ENCODE measurements around the gene KCTD18.

Gene KCTD18

DNA sequence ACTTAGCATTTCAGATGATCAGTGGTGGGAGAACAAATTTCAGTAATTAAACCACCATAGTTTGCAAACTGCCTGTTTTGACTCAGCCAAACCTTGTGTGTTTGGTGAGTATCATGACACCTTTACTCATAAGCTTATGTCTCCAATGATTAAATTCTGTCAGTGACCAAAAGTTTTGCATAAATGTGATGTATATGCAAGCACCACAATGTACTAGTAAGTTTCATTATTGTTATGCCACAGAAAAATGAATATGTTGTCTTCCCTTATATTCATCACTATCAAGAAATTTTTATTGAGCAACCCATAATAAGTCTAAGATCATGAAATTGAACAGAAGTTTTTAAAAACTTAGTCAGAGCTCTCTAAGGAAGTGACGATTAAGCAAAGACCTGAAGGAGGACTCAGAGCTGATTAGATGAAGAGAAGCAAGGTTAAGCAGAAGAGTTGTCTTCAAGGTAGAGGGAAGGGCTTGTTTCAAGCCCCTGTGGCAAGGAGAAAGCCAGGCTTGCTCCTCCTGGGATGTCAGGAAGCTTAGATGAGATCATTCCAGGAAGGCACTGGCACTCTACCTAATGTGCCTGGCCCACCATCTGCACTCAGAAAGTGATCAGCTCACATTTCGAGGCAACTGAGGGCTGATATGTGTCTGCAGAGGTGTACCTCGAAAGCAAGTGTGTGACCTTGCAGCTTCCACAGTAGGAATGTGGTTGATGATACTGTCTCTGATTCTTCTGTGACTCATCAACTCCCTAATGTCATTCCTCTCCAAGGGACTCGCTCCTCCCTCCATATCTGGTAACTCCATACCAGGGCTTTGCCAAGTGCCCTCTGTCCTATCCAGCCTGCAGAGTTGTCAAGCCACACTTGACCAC, 54.7 kb downstream of the KCTD18 start:
- DNase-seq (ENCODE audit: low read depth in 2 of 2), result no peak

DNA sequence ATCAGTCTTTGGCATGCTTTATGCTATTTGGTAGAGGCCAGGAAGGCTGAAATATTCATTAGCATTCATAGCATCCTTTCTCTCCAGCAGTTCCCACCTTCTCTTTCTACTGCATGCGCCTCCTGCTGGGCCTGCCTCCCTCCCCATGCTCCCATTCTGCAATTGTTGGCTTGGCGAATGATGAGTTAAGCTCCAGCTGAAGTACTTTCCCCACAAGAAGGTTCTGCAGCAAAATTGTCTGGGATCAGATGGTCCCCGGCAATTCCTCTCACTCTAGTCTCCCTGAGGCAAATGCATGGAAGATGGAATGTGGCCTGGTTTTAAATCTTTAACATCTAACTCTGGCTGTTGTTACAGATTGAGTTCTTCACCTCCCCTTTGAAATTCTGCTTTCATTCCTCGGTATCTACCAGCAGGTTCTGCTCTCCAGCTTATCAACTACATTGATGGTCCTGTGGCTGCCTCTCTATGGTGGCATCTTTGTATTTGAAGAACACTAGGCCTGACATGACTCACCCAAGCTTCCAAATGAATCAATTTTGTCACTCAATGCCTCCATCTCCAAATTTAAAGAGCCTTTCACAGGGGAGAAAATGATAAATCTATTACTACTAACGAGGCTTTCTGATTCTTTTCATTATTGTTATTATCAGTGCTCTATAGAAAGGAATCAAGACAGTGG, 55.9 kb downstream of the KCTD18 start:
- DNase-seq (ENCODE audit: low read depth in 2 of 2), result no peak

DNA sequence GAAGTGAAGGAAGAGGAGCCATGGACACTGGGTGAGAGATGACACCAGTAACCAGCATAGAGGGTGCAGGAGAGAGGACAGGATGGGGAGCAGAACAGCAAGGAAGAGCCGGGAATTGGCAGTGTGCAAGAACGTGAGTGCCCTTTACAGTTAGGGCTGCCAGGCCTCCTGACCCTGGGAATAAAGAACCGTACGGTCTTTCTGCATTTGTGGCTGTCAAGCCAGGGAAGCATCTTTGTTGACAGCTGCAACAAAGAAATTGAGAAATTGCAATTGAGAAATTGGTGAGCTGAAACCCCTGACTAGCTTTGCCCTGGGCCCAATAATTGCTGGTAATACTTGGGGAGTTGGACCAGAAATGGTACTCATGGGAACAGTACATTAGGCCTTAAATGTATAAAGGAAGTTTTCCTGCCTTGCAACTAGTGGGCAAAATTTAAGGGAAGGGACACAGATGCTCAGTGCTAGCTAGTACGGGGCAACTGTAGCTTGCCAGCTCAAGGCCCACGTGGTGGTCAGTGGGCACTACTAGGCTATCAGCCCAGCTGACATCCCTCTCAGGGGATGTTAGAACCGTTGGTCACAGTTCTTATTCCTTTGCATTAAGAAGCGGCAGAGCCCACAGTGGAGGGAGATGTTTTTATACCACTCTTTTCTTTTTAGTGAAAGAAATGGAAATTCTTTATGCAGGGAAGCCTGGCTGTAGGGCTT, 56.6 kb downstream of the KCTD18 start:
- DNase-seq (ENCODE audit: low read depth in 2 of 2), result no peak

DNA sequence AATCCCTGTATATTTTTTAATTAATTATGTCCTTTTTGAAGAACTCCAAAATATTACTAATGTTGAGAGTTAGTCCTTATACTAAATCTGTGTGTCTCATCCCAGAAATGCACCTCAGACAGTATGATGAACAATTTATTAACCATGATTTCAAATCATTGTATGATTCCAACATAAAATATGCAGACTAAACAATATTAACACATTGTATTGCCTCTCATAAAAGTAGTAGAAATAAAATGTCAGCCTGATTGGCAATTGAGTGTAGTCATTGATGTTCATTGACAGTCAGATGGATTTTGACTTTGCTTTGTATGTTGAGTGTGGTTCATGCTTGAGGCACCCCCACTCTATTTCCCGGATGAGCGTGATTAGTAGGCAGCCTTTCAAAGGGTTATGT, 57.5 kb downstream of the KCTD18 start:
- DNase-seq (ENCODE audit: low read depth in 2 of 2), result no peak

DNA sequence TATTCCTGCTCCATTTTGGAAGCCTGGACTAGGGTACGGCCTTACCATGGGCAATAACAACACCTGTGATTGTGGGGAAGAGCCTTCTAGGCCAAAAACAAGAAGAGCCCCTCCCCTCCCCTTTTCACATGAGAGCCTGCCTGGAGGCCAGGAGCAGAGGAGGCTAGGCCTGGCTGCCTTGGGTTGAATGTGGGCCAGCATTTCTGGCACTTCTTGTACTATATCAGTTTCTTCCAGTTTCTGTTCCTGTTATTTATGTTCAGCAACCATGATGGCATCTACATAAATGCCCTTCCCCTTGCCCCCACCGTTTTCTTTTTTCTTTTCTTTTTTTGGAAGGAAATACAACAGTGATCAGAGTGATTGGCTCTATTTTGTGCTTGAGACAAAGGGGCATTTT, 58.4 kb downstream of the KCTD18 start:
- DNase-seq (ENCODE audit: low read depth in 2 of 2), result no peak

DNA sequence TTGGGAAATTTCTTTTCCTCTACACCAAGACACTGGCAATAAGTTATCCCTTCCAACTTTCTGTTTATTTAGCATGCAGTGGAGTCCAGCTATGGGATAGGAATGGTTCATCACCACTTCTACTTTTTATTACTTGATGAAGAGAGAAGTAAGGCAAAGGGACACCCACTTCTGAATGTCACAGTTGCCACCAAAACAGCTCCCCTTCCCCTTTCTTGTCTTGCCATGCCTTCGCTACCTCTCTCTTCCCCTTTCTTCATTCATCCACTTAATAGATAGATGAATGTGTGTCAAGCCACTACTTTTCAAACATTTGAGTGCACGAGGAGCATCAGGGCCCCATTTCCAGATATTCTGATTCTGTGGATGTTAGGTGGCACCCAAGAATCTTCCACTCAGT, 59.6 kb downstream of the KCTD18 start:
- DNase-seq (ENCODE audit: low read depth in 2 of 2), result no peak

DNA sequence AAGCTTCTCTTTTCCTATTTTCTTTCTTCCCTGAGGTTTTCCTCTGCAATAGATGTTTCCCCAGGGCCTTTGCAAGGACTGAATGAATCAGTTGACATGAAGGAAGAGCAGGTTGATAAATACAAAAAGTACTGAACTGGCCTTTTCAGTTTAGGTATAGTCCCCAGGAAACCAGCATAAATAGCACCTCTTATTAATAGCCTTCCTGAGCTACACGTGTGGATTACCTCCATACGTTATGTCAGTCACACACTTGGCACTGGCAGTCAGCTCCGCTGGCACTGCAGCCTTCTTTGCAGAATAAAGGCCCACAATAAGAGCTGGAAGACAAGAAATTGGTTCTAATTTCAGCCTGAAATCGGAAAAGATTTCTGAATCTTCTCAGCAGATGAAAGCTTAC, 60.7 kb downstream of the KCTD18 start:
- no peak for DNase-seq (ENCODE audit: low read depth in 2 of 2)

DNA sequence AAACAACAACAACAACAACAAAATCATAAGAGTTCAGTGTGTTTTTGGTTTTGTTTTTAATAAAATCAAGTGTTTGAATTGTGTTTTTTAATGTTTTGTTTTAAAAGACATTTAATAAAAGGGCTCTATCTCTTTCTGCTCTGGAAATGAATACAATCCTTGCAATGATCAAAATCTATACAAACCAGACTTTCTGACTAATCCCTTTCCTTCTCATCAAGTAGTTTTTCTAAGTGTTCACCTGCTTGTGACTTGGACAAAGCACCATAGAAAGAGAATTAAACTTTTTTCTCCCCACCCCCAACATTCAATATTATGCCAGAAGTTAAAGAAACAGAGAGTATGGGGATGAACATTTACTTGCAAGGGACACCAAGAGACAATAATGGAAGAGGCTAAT, 61.4 kb downstream of the KCTD18 start:
- no peak for DNase-seq (ENCODE audit: low read depth in 2 of 2)

DNA sequence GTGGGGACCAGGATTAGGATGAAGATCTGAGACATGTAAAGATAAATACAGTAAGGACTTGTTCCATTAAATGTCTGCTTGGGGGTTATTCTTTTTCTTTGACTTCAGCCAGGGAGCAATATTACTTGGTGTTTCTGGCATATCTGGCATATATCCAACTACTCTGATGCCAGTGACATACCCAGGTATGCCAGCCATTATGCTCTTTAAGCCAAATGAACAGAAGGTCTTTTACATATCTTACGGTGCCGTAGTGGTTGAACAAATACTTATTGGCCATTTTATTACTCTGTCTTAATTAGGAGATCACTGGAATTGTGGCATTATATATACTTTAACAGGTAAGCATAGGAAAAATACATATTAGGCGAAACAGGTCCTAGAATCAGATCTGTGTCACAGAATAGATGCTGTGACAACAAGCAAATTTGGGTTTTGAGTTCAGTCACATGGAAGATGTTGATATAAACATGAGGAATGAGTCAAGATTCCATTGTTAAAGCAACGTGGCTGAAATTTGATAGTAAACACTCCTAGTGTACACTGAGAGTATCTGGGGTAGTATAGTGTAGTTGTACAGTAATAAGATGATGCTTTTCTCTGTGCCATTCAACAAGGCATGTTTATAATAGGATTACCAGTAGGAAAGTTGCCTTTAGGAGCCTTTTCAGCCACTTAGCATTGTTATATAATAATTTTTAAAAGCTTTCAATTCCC, 62.6 kb downstream of the KCTD18 start:
- no peak for DNase-seq (ENCODE audit: low read depth in 2 of 2)

DNA sequence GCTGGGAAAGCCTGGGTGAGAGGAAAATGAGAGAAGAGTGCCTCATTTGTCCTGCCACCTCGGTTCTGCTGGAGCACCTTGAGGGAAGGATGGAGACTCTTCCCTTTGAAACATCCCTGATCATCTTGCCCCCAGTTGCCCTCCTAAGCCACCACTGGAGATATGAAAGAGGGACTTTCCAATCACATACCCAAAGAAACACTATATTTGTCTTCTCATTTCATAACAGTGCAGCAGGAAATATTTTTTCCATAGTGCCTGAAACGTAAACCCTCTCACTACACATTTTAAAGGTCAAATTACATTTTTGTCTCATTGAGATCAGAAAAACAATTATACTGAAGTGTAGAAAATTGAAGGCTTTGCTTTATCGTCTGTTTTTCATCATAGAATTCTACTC, 63.3 kb downstream of the KCTD18 start:
- no peak for DNase-seq (ENCODE audit: low read depth in 2 of 2)

DNA sequence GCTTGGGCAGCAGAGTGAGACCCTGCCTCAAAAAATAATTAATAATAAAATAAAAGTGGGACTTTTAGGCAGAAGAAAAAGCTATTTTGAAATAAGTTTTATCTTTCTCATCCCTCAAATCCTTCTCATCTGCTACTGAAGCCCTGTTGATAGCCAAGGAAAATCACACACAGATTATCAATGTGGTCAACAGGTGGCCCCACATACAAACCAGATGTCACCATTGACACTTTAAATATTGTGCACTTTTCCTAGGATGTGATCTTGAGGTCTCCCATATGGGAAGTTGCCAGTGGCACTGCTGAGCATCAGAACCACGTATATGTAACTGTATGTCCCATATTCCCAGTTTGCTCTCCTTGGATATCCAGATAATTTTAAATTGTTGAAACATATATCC, 64.6 kb downstream of the KCTD18 start:
- DNase-seq (ENCODE audit: low read depth in 2 of 2), result no peak

DNA sequence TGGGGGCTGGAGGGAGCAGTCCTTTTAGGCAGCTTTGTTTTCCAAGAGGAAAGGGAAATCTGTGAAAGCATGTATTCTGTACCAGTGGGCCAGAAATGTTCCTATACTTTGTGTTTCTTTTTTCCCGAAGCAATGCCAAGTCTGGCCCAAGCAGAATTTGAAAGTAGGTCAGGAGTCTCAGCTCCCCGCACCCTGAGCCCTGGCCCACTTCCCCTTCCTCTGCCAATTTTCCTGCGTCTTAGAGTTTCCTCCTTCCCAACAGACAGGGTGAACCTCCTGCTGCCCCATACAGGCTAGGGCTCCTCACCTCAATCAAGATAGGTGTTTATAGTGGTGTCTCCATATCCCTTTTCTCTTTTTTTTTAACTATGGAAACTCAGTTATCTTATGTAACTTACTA, 65.3 kb downstream of the KCTD18 start:
- DNase-seq (ENCODE audit: low read depth in 2 of 2), result no peak

DNA sequence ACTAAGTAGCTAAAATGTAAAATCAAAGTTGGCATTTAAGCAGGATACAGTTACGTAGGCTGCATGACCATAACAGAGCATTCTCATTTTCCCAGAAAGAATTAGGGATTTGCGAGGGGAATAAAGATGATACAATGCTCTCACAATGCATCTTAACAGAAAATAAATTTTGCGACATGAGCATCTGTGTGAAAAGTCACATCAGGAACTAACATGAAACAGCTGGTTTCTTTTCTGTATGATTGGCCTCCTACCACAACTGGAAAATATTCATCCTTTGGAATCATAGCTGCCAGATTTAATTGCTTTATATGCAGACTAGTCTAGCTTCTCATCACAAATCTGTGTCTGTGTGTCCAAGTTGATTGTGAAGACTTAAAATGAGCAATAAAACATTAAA, 66.0 kb downstream of the KCTD18 start:
- DNase-seq (ENCODE audit: low read depth in 2 of 2), result no peak

DNA sequence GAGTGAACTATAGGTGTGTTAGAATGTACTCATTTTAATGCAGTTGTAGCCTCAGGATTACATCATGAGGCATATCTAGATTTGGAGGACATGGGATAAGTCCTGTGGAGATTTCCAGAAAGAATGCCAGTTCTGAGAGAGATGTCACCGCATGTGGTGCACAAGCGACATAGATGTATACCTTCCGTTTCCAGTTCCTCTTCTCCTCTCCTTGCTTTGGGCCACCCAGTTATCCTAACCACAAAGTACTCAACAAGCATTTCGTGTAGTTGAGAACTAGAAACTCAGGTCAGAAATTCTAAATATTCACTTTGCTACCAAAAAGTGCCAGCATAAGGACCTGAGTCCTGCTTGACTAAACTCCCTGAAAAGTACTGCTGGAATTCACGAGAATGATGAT, 66.5 kb downstream of the KCTD18 start:
- no peak for DNase-seq (ENCODE audit: low read depth in 2 of 2)

DNA sequence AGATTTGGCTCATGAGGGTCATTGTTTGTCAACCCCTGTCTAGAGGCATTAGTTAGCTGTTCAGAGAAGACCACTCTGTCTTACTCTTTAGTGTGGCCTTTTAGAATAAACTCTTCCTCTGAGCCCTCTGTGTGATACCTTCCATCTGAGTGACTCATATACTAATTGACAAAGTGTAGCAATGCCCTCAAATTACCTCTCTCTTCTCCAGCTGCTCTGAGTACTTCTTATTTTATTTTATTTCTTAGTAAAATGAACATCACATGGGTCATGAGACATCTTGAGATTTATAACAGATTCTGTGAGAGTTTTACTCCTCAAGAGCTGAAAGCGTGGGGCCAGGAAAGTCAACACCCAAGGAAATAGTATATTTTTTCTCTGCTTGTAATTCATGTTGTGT, 67.4 kb downstream of the KCTD18 start:
- no peak for DNase-seq (ENCODE audit: low read depth in 2 of 2)

DNA sequence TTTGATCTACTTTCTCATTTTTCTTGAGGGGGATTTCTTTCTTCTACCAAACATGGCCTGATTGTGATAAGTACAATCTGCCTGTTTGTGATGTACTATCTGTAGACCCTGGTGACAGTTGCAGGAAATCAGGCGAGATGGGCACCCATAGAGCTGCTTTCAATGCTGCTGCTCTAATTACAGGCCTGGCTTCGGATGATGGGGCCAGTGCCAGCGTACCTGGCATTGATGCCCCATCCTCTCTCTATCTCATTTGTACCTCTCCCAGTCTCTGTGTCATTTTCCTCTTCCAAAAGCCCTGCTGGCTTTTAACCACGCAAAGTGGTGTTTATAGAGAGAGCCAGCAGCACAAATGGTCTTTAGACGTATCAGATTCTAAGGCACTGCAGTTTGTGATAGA, 69.9 kb downstream of the KCTD18 start:
- no peak for DNase-seq (ENCODE audit: low read depth in 2 of 2)
